Measurements from ENCODE around the gene UQCC5.

The UQCC5 gene

GRCh38 chr3:52513281-52513680, 23.1 kb upstream of the UQCC5 start:
- Histone ChIP-seq H3K9ac (no peak overlapping the region), H3K4me3 (IDR thresholded peaks at IDR 0.05; ENCODE audit: insufficient read depth, low read depth, low read length) (no peak overlapping the region), H2AFZ (ENCODE audit: low read depth) (no peak overlapping the region), H3K79me2 (ENCODE audit: insufficient read depth, low read depth) (no peaks in the 10 kb centered on the region), H3K4me1 (ENCODE audit: low read depth, poor library complexity, severe bottlenecking) (no peaks in the 10 kb centered on the region), H3K36me3 (ENCODE audit: insufficient read depth) (no peaks in the 10 kb centered on the region), H3K27ac (no peak overlapping the region), H3K27me3 (ENCODE audit: insufficient read depth, low read depth) (no peaks in the 10 kb centered on the region), H4K20me1 (ENCODE audit: insufficient read depth) (no peaks in the 10 kb centered on the region), H3K4me2 (no peak overlapping the region)
- TF ChIP-seq CTCF (conservative IDR thresholded peaks at IDR 0.05; ENCODE audit: low read depth, low read length) = no peak

- Histone ChIP-seq H3K4me3 (IDR thresholded peaks at IDR 0.05; ENCODE audit: insufficient read depth, low read depth, low read length) (no peak overlapping the region), H3K36me3 (ENCODE audit: insufficient read depth) (no peaks in the 10 kb centered on the region), H4K20me1 (ENCODE audit: insufficient read depth) (no peaks in the 10 kb centered on the region), H2AFZ (ENCODE audit: low read depth) (no peak overlapping the region), H3K4me1 (ENCODE audit: low read depth, poor library complexity, severe bottlenecking) (no peaks in the 10 kb centered on the region), H3K27ac (no peak overlapping the region), H3K27me3 (ENCODE audit: insufficient read depth, low read depth) (no peaks in the 10 kb centered on the region), H3K4me2 (no peak overlapping the region), H3K9ac (no peak overlapping the region), H3K79me2 (ENCODE audit: insufficient read depth, low read depth) (no peaks in the 10 kb centered on the region)
- TF ChIP-seq CTCF (conservative IDR thresholded peaks at IDR 0.05; ENCODE audit: low read depth, low read length) = no peak
Measured at GRCh38 chr3:52514576-52514975, 21.8 kb upstream of the UQCC5 start.

- Histone ChIP-seq H3K27me3 (ENCODE audit: insufficient read depth, low read depth) (no peaks in the 10 kb centered on the region), H3K9ac (no peak overlapping the region), H3K4me3 (IDR thresholded peaks at IDR 0.05; ENCODE audit: insufficient read depth, low read depth, low read length) (no peak overlapping the region), H3K4me2 (no peak overlapping the region), H3K4me1 (ENCODE audit: low read depth, poor library complexity, severe bottlenecking) (no peaks in the 10 kb centered on the region), H3K36me3 (ENCODE audit: insufficient read depth) (no peaks in the 10 kb centered on the region), H2AFZ (ENCODE audit: low read depth) (no peak overlapping the region), H3K79me2 (ENCODE audit: insufficient read depth, low read depth) (no peaks in the 10 kb centered on the region), H4K20me1 (ENCODE audit: insufficient read depth) (no peaks in the 10 kb centered on the region), H3K27ac (no peak overlapping the region)
- TF ChIP-seq CTCF (conservative IDR thresholded peaks at IDR 0.05; ENCODE audit: low read depth, low read length) = no peak
Measured at GRCh38 chr3:52515192-52515591, 21.2 kb upstream of the UQCC5 start.

- Histone ChIP-seq H4K20me1 (ENCODE audit: insufficient read depth) (no peaks in the 10 kb centered on the region), H3K4me1 (ENCODE audit: low read depth, poor library complexity, severe bottlenecking) (no peaks in the 10 kb centered on the region), H3K79me2 (ENCODE audit: insufficient read depth, low read depth) (no peaks in the 10 kb centered on the region), H3K27ac (no peak overlapping the region), H2AFZ (ENCODE audit: low read depth) (no peak overlapping the region), H3K36me3 (ENCODE audit: insufficient read depth) (no peaks in the 10 kb centered on the region), H3K4me3 (IDR thresholded peaks at IDR 0.05; ENCODE audit: insufficient read depth, low read depth, low read length) (no peak overlapping the region), H3K9ac (no peak overlapping the region), H3K4me2 (no peak overlapping the region), H3K27me3 (ENCODE audit: insufficient read depth, low read depth) (no peaks in the 10 kb centered on the region)
- TF ChIP-seq CTCF (conservative IDR thresholded peaks at IDR 0.05; ENCODE audit: low read depth, low read length) = no peak
Measured at GRCh38 chr3:52516509-52517195, 19.8 kb upstream of the UQCC5 start.
